Tibial artery (tissue), 4 donors: ENCODE data around the gene KBTBD13.

Experiments
- DNase-seq, 2 donors: peaks; one replicate each; pipeline ENCODE4 v3.0.0-alpha.2; 2019
- H3K27ac ChIP-seq, 2 donors: fragments of 200-600 bp; sonication (generic) in 1 of 2; 1 replicate in 1 of 2; 2 replicates in 1 of 2; pipeline ENCODE4 v1.5.1; 2018 to 2019; ENCODE audit warnings: mild to moderate bottlenecking in 1 of 2
- H3K27me3 ChIP-seq, 2 donors: fragments of 200-600 bp; sonication (generic) in 1 of 2; one replicate each; pipeline versions ENCODE4 v1.5.1 to v1.6.0; 2016 to 2019
- H3K36me3 ChIP-seq, 3 donors: fragments of 200-600 bp; sonication (generic) in 2 of 3; one replicate each; pipeline ENCODE4 v1.5.1; 2016 to 2019; ENCODE audit warnings: mild to moderate bottlenecking in 2 of 3
- H3K4me1 ChIP-seq, 4 donors: fragments of 200-600 bp; sonication (generic) in 2 of 4; 1 replicate in 3 of 4; 2 replicates in 1 of 4; pipeline ENCODE4 v1.5.1; 2016 to 2019
- H3K4me3 ChIP-seq, 2 donors: fragments of 200-600 bp; sonication (generic) in 1 of 2; 1 replicate in 1 of 2; 2 replicates in 1 of 2; pipeline ENCODE4 v1.5.1; 2018 to 2019; ENCODE audit warnings: mild to moderate bottlenecking in 2 of 2
- H3K9me3 ChIP-seq, 3 donors: fragments of 200-600 bp; sonication (generic) in 1 of 3; one replicate each; pipeline ENCODE4 v1.5.1; 2016 to 2019
- CTCF ChIP-seq, 2 experiments: fragments of 200-600 bp in 1 of 2; fragments of 450-650 bp in 1 of 2; IDR thresholded peaks; one replicate each; pipeline ENCODE4 v1.5.1; 2017 to 2019; ENCODE audit warnings: antibody characterized with exemption in 2 of 2, mild to moderate bottlenecking in 1 of 2, moderate library complexity in 1 of 2
- intact Hi-C: fragments of 100-400 bp; cut with DNase I; formaldehyde crosslinking; loops from one replicate; pipeline ENCODE4 v1.15.0; 2023; ENCODE audit warnings: low total_unique reads

The KBTBD13 gene

GRCh38 chr15:65067645-65068402, 8.7 kb upstream of the KBTBD13 start, which contains the start of gene RASL12:
TSS of gene RASL12 (minus strand) at chr15:65067991. CDS start at chr15:65067835, 156 bp downstream.
- Histone ChIP-seq H3K36me3 (peaks cover 8 to 15% (median 10%) of the 10 kb centered on the region in 3 donors), H3K27me3 (no peaks in the 10 kb centered on the region), H3K27ac (peak within 1 kb of the TSS; percentile 95 to 99), H3K4me1 (peaks cover 0 to 73% (median 65%) of the 10 kb centered on the region in 4 donors), H3K4me3 (peak within 1 kb of the TSS; percentile 73 to 74), H3K9me3 (no peaks in the 10 kb centered on the region)
- intact Hi-C loops, result no loop called here
- peak in 1 of 2 donors; percentile 87 for DNase-seq
- no peak for TF ChIP-seq CTCF (IDR thresholded peaks at IDR 0.05)

GRCh38 chr15:65068403-65068788, 8.2 kb upstream of the KBTBD13 start:
- Histone ChIP-seq H3K4me3 (peak overlapping the region; percentile 73 to 74), H3K27ac (peak overlapping the region; percentile 95 to 99), H3K9me3 (no peaks in the 10 kb centered on the region), H3K36me3 (peaks cover 8 to 13% (median 10%) of the 10 kb centered on the region in 3 donors), H3K27me3 (no peaks in the 10 kb centered on the region), H3K4me1 (peaks cover 0 to 67% (median 61%) of the 10 kb centered on the region in 4 donors)
- intact Hi-C loops, result no loop called here
- TF ChIP-seq CTCF (IDR thresholded peaks at IDR 0.05), result no peak
- no peak for DNase-seq

GRCh38 chr15:65069179-65069578, 7.4 kb upstream of the KBTBD13 start:
- DNase-seq, result no peak
- H3K4me1 ChIP-seq, result peaks cover 0 to 59% (median 53%) of the 10 kb centered on the region in 4 donors
- TF ChIP-seq CTCF (IDR thresholded peaks at IDR 0.05), result no peak
- intact Hi-C loops, result no loop called here
- H3K36me3 ChIP-seq, result peaks cover 8 to 10% (median 9%) of the 10 kb centered on the region in 3 donors
- no peaks in the 10 kb centered on the region for H3K27me3 ChIP-seq
- no peak overlapping the region for H3K4me3 ChIP-seq
- no peaks in the 10 kb centered on the region for H3K9me3 ChIP-seq
- H3K27ac ChIP-seq, result peak overlapping the region; percentile 95 to 99

- Histone ChIP-seq H3K36me3 (peaks cover 5 to 7% (median 5%) of the 10 kb centered on the region in 3 donors), H3K27me3 (no peaks in the 10 kb centered on the region), H3K4me3 (no peak overlapping the region), H3K9me3 (no peaks in the 10 kb centered on the region), H3K27ac (peak overlapping the region; percentile 95 to 99), H3K4me1 (peaks cover 0 to 57% (median 49%) of the 10 kb centered on the region in 4 donors)
- TF ChIP-seq CTCF (IDR thresholded peaks at IDR 0.05), result no peak
- no peak for DNase-seq
- intact Hi-C loops, result no loop called here
Measured at GRCh38 chr15:65069779-65070546, 6.6 kb upstream of the KBTBD13 start.

- intact Hi-C loops, result no loop called here
- Histone ChIP-seq H3K27ac (peak overlapping the region; percentile 95 to 99), H3K9me3 (no peaks in the 10 kb centered on the region), H3K4me1 (peaks cover 0 to 62% (median 52%) of the 10 kb centered on the region in 4 donors), H3K4me3 (no peak overlapping the region), H3K27me3 (no peaks in the 10 kb centered on the region), H3K36me3 (no peaks in the 10 kb centered on the region)
- TF ChIP-seq CTCF (IDR thresholded peaks at IDR 0.05), result no peak
- DNase-seq, result peak; percentile 78 to 95
Measured at GRCh38 chr15:65071381-65071811, 5.2 kb upstream of the KBTBD13 start.
